Erythroblast (primary cell): ENCODE results near the gene ZCCHC24.

Source experiments
- GATA1 ChIP-seq: IDR thresholded peaks from 2 replicates; pipeline ENCODE4 v1.6.1; 2011; ENCODE audit warnings: low read depth, mild to moderate bottlenecking, control low read depth, low read length, moderate library complexity
- POLR2A ChIP-seq: IDR thresholded peaks from 2 replicates; pipeline ENCODE4 v1.6.1; 2011; ENCODE audit warnings: mild to moderate bottlenecking, low read length

- TF ChIP-seq POLR2A (no peak), GATA1 (no peak)
These were observed 28.2 kb upstream of the ZCCHC24 start for GRCh38 chr10:79473496-79474095.
